Right kidney (tissue), 1 donor: Measurements from ENCODE around the gene ZEB2.

Experiments used
- DNase-seq: peaks from one replicate; pipeline ENCODE4 v3.0.0-alpha.2; 2016

Gene ZEB2

GRCh38 chr2:144424559-144425240, 95.2 kb downstream of the ZEB2 start:
- no peak for DNase-seq

GRCh38 chr2:144421606-144422510, 98.1 kb downstream of the ZEB2 start:
- DNase-seq, result no peak

GRCh38 chr2:144419218-144419617, 100.7 kb downstream of the ZEB2 start:
- no peak for DNase-seq

- DNase-seq, result no peak
Measured at GRCh38 chr2:144415386-144415785, 104.5 kb downstream of the ZEB2 start.

- DNase-seq, result no peak
Measured at GRCh38 chr2:144414324-144414845, 105.5 kb downstream of the ZEB2 start.

GRCh38 chr2:144412709-144413108, 107.2 kb downstream of the ZEB2 start:
- no peak for DNase-seq

- no peak for DNase-seq
Measured at GRCh38 chr2:144411473-144411872, 108.4 kb downstream of the ZEB2 start.

- no peak for DNase-seq
Measured at GRCh38 chr2:144409241-144409640, 110.7 kb downstream of the ZEB2 start.

GRCh38 chr2:144407262-144407661, 112.7 kb downstream of the ZEB2 start:
- no peak for DNase-seq

GRCh38 chr2:144405982-144406788, 113.7 kb downstream of the ZEB2 start:
- DNase-seq, result no peak

- no peak for DNase-seq
Measured at GRCh38 chr2:144405321-144405720, 114.6 kb downstream of the ZEB2 start.

- DNase-seq, result no peak
Measured at GRCh38 chr2:144404586-144405314, 115.2 kb downstream of the ZEB2 start.

GRCh38 chr2:144403933-144404332, 116.0 kb downstream of the ZEB2 start:
- DNase-seq, result no peak

- peak; percentile 42 for DNase-seq
Measured at GRCh38 chr2:144402251-144402650, 117.7 kb downstream of the ZEB2 start.

GRCh38 chr2:144401036-144401435, 118.9 kb downstream of the ZEB2 start:
- DNase-seq, result no peak

GRCh38 chr2:144396318-144396717, 123.6 kb downstream of the ZEB2 start:
- DNase-seq, result no peak

GRCh38 chr2:144390424-144391020, 129.4 kb downstream of the ZEB2 start:
- no peak for DNase-seq

- DNase-seq, result no peak
Measured at GRCh38 chr2:144389930-144390311, 130.0 kb downstream of the ZEB2 start.

- peak; percentile 34 for DNase-seq
Measured at GRCh38 chr2:144389151-144389929, 130.6 kb downstream of the ZEB2 start.

- no peak for DNase-seq
Measured at GRCh38 chr2:144385381-144385780, 134.5 kb downstream of the ZEB2 start.
